PC-3 (cell line): ENCODE measurements around the gene PLA1A. TPM values are rescaled to one million over a fixed set of nuclear protein-coding genes. Genes with fewer than 3 reads are reported as not detected.

Source experiments
- ATAC-seq: fragments of 200-7000 bp; cut with Tn5 transposase; 2 replicates; pipeline ENCODE4 v1.9.1; 2020; ENCODE audit warnings: mild to moderate bottlenecking, moderate library complexity
- BruUV-seq: library from RNA; stranded (reverse); fragments of 400-500 nt; replicated peaks from 2 replicates; lab custom pipeline; 2021; lab: Mats Ljungman, UMichigan
- CTCF ChIA-PET: fragments of 300-600 bp; sonication (Branson Sonifier 250); formaldehyde crosslinking; loops from one replicate; lab custom pipeline; 2022; ENCODE audit warnings: antibody characterized with exemption; lab: Charles Lee
- POLR2A ChIA-PET: fragments of 300-600 bp; sonication (Branson Sonifier 250); formaldehyde crosslinking; loops from one replicate; lab custom pipeline; 2022; ENCODE audit warnings: antibody characterized with exemption; ENCODE audit not compliant: unreplicated experiment; lab: Charles Lee
- DNase-seq: peaks from one replicate; pipeline ENCODE4 v3.0.0-alpha.2; 2015
- H2AFZ ChIP-seq: fragments of 300-600 bp; sonication (generic); 2 replicates; pipeline ENCODE4 v1.6.0; 2016; ENCODE audit warnings: antibody characterized with exemption, low read length
- H3F3A ChIP-seq: fragments of 300-600 bp; sonication (generic); one replicate; pipeline ENCODE4 v1.6.0; 2017; ENCODE audit warnings: antibody characterized with exemption, low read length, control low read depth, mild to moderate bottlenecking; ENCODE audit not compliant: unreplicated experiment
- H3K27ac ChIP-seq: fragments of 300-600 bp; sonication (generic); 2 replicates; pipeline ENCODE4 v1.5.1; 2016; ENCODE audit warnings: mild to moderate bottlenecking, low read length
- H3K27me3 ChIP-seq: fragments of 300-600 bp; sonication (generic); 2 replicates; pipeline ENCODE4 v1.6.1; 2016; ENCODE audit warnings: low read length, mixed read lengths
- H3K36me3 ChIP-seq: fragments of 300-600 bp; sonication (generic); 2 replicates; pipeline ENCODE4 v1.6.1; 2016; ENCODE audit warnings: low read depth, mixed run types, low read length, mixed read lengths
- H3K4me1 ChIP-seq: fragments of 300-600 bp; sonication (generic); 2 replicates; pipeline ENCODE4 v1.5.1; 2016; ENCODE audit warnings: low read length; ENCODE audit not compliant: insufficient read depth
- H3K4me2 ChIP-seq: fragments of 300-600 bp; sonication (generic); 2 replicates; pipeline ENCODE4 v1.6.0; 2016; ENCODE audit warnings: low read length
- H3K4me3 ChIP-seq: fragments of 300-600 bp; sonication (generic); 2 replicates; pipeline ENCODE4 v1.5.1; 2016; ENCODE audit warnings: mild to moderate bottlenecking, low read length, mixed read lengths
- H3K79me2 ChIP-seq: fragments of 300-600 bp; sonication (generic); 2 replicates; pipeline ENCODE4 v1.6.1; 2017; ENCODE audit warnings: low read length, mixed read lengths
- H3K9ac ChIP-seq: fragments of 300-600 bp; sonication (generic); 2 replicates; pipeline ENCODE4 v1.6.0; 2016; ENCODE audit warnings: mild to moderate bottlenecking, low read length
- H3K9me2 ChIP-seq: fragments of 300-600 bp; sonication (generic); replicated peaks from 2 replicates; pipeline ENCODE4 v1.6.1; 2016; ENCODE audit warnings: mixed run types, low read length, mixed read lengths
- H3K9me3 ChIP-seq: fragments of 300-600 bp; sonication (generic); 2 replicates; pipeline ENCODE4 v1.6.1; 2016; ENCODE audit warnings: low read length, mixed read lengths
- H4K20me1 ChIP-seq: fragments of 300-600 bp; sonication (generic); 2 replicates; pipeline ENCODE4 v1.6.1; 2016; ENCODE audit warnings: low read length, mixed read lengths
- CTCF ChIP-seq: fragments of 300-600 bp; sonication (generic); conservative IDR thresholded peaks from 2 replicates; pipeline ENCODE4 v1.5.1; 2017; ENCODE audit warnings: antibody characterized with exemption, low read depth, mild to moderate bottlenecking, low read length
- EZH2 ChIP-seq: fragments of 300-600 bp; sonication (generic); IDR thresholded peaks from one replicate; pipeline ENCODE4 v1.6.1; 2017; ENCODE audit warnings: antibody characterized with exemption, mild to moderate bottlenecking, low read length; ENCODE audit not compliant: unreplicated experiment
- EZH2phosphoT487 ChIP-seq: fragments of 300-600 bp; sonication (generic); IDR thresholded peaks from 2 replicates; pipeline ENCODE4 v1.6.1; 2018; ENCODE audit warnings: mild to moderate bottlenecking, antibody characterized with exemption, low read length, borderline replicate concordance
- intact Hi-C: fragments of 100-400 bp; cut with micrococcal nuclease; formaldehyde crosslinking; loops from 2 replicates; pipeline ENCODE4 v1.9.0; 2023
- total RNA-seq: library from RNA; depleted of rRNA; stranded (reverse); fragments of >200 nt; gene quantifications from 2 replicates; pipeline ENCODE4 v1.2.3, GENCODE V29; 2014

PLA1A gene
- total RNA-seq, 1 experiment from 2014 or later, result 0.36 TPM

- no peaks in the 10 kb centered on the region for H3K9me3 ChIP-seq
- no TSS peak for BruUV-seq
- H3K36me3 ChIP-seq, result no peaks in the 10 kb centered on the region
- ATAC-seq (no peak), DNase-seq (no peak)
- no peaks in the 10 kb centered on the region for H3K9me2 ChIP-seq
- intact Hi-C loops, result no loop called here
- no peak overlapping the region for H2AFZ ChIP-seq
- no peak overlapping the region for H3K9ac ChIP-seq
- no peak overlapping the region for H3K27ac ChIP-seq
- POLR2A ChIA-PET, result no interaction called here
- H3K4me3 ChIP-seq, result no peak overlapping the region
- H3K27me3 ChIP-seq, result no peaks in the 10 kb centered on the region
- 0 out of 2 replicates have a peak overlapping the region, but pooled peaks have one; percentile 11 for H3K4me2 ChIP-seq
- TF ChIP-seq EZH2phosphoT487 (no peak), CTCF (no peak), EZH2 (no peak)
- peaks cover 45% of the 10 kb centered on the region for H3K4me1 ChIP-seq
- no peaks in the 10 kb centered on the region for H3F3A ChIP-seq
- CTCF ChIA-PET, result no interaction called here
- no peaks in the 10 kb centered on the region for H3K79me2 ChIP-seq
- no peaks in the 10 kb centered on the region for H4K20me1 ChIP-seq
Observed at GRCh38 chr3:119635719-119636118, 38.0 kb downstream of the PLA1A start.

- intact Hi-C loops, result no loop called here
- H3K27ac ChIP-seq, result no peak overlapping the region
Observed at GRCh38 chr3:119636249-119636648, 38.6 kb downstream of the PLA1A start.

More at GRCh38 chr3:119636249-119636648, 38.6 kb downstream of the PLA1A start:
- Histone ChIP-seq H3K9ac (no peak overlapping the region), H3K79me2 (no peaks in the 10 kb centered on the region), H3K9me3 (no peaks in the 10 kb centered on the region), H3K9me2 (no peaks in the 10 kb centered on the region), H3K4me1 (peaks cover 42% of the 10 kb centered on the region), H4K20me1 (no peaks in the 10 kb centered on the region), H3K4me3 (no peak overlapping the region), H3F3A (no peaks in the 10 kb centered on the region), H3K36me3 (no peaks in the 10 kb centered on the region), H2AFZ (peak overlapping the region; percentile 35; the same call in 1 of the 2 replicates), H3K27me3 (no peaks in the 10 kb centered on the region), H3K4me2 (0 out of 2 replicates have a peak overlapping the region, but pooled peaks have one; percentile 11)
- CTCF ChIA-PET, result no interaction called here
- DNase-seq (peak; percentile 42), ATAC-seq (no peak)
- BruUV-seq, result no TSS peak
- no peak for TF ChIP-seq EZH2phosphoT487
- no peak for TF ChIP-seq EZH2
- TF ChIP-seq CTCF, result no peak
- POLR2A ChIA-PET, result no interaction called here
